Keratinocyte (primary cell): ENCODE results near the gene P2RY8. TPM values are rescaled to one million over a fixed set of nuclear protein-coding genes. Genes with fewer than 3 reads are reported as not detected.

Experiments used
- DNase-seq: peaks from one replicate; pipeline ENCODE4 v3.0.0-alpha.2; 2011; ENCODE audit warnings: low read depth, missing footprints, low spot score
- FAIRE-seq: peaks from 2 replicates; lab custom pipeline; 2011; peaks lifted over from hg19 to GRCh38; lab: Jason Lieb, UNC
- H2AFZ ChIP-seq: 2 replicates; pipeline ENCODE4 v1.6.0; 2012; ENCODE audit warnings: low read length, control low read depth, inconsistent platforms; ENCODE audit not compliant: control insufficient read depth
- H3K27ac ChIP-seq: 2 replicates; pipeline ENCODE4 v1.5.1; 2011; ENCODE audit warnings: low read length; ENCODE audit not compliant: control insufficient read depth, insufficient read depth
- H3K27me3 ChIP-seq: 3 replicates; pipeline ENCODE4 v1.6.0; 2011; ENCODE audit warnings: low read length; ENCODE audit not compliant: control insufficient read depth, insufficient read depth; ENCODE audit errors: extremely low read depth
- H3K36me3 ChIP-seq, 2 experiments: 2 replicates in 1 of 2; 3 replicates in 1 of 2; pipeline ENCODE4 v1.5.1; 2011; ENCODE audit warnings: low read length in 2 of 2, mild to moderate bottlenecking in 1 of 2; ENCODE audit not compliant: control insufficient read depth in 2 of 2, insufficient read depth in 2 of 2; ENCODE audit errors: extremely low read depth in 1 of 2
- H3K4me1 ChIP-seq: 3 replicates; pipeline ENCODE4 v1.5.1; 2011; ENCODE audit warnings: low read length; ENCODE audit not compliant: control insufficient read depth, insufficient read depth; ENCODE audit errors: extremely low read depth
- H3K4me2 ChIP-seq: 3 replicates; pipeline ENCODE4 v1.6.0; 2011; ENCODE audit warnings: low read depth, low read length; ENCODE audit not compliant: control insufficient read depth, insufficient read depth; ENCODE audit errors: extremely low read depth
- H3K4me3 ChIP-seq, 3 experiments: fragments of 200-600 bp in 1 of 3; sonication (generic) in 1 of 3; 2 replicates in 2 of 3; 3 replicates in 1 of 3; pipeline ENCODE4 v1.5.1; 2011 to 2016; ENCODE audit warnings: low read length in 3 of 3, mild to moderate bottlenecking in 3 of 3, control low read depth in 2 of 3, inconsistent platforms in 1 of 3, low read depth in 1 of 3, mixed read lengths in 1 of 3, mixed run types in 1 of 3, moderate library complexity in 1 of 3; ENCODE audit not compliant: control insufficient read depth in 2 of 3, insufficient read depth in 2 of 3; ENCODE audit errors: extremely low read depth in 1 of 3
- H3K79me2 ChIP-seq: 2 replicates; pipeline ENCODE4 v1.6.0; 2012; ENCODE audit warnings: low read length; ENCODE audit not compliant: control insufficient read depth, insufficient read depth
- H3K9ac ChIP-seq: 3 replicates; pipeline ENCODE4 v1.6.0; 2011; ENCODE audit warnings: low read length; ENCODE audit not compliant: control insufficient read depth, insufficient read depth; ENCODE audit errors: extremely low read depth
- H3K9me1 ChIP-seq: 3 replicates; pipeline ENCODE4 v1.6.0; 2011; ENCODE audit warnings: low read length; ENCODE audit not compliant: control insufficient read depth, insufficient read depth; ENCODE audit errors: extremely low read depth
- H3K9me3 ChIP-seq: 2 replicates; pipeline ENCODE4 v1.5.1; 2012; ENCODE audit warnings: low read depth, low read length; ENCODE audit not compliant: control insufficient read depth
- H4K20me1 ChIP-seq: 3 replicates; pipeline ENCODE4 v1.6.0; 2011; ENCODE audit warnings: low read length; ENCODE audit not compliant: control insufficient read depth, insufficient read depth; ENCODE audit errors: extremely low read depth
- CTCF ChIP-seq, 3 experiments: IDR thresholded peaks in 1 of 3; conservative IDR thresholded peaks in 1 of 3; optimal IDR thresholded peaks in 1 of 3; 2 replicates in 2 of 3; 3 replicates in 1 of 3; pipeline versions ENCODE3 to v1.5.1; 2011; ENCODE audit warnings: low read length in 3 of 3, mild to moderate bottlenecking in 3 of 3, moderate library complexity in 2 of 3, control low read depth in 1 of 3, inconsistent platforms in 1 of 3; ENCODE audit not compliant: insufficient read depth in 2 of 3; ENCODE audit errors: extremely low read depth in 1 of 3
- EZH2 ChIP-seq: IDR thresholded peaks from one replicate; pipeline ENCODE4 v1.6.1; 2012; ENCODE audit warnings: inconsistent platforms, mild to moderate bottlenecking, low read length, moderate library complexity
- dilution Hi-C: fragments of 300-500 bp; cut with MboI; formaldehyde crosslinking; loops from one replicate; pipeline ENCODE4 v1.7.0; 2020; ENCODE audit warnings: low sequenced_read_pairs; ENCODE audit not compliant: extremely low pct_ligation_motif_present
- polyA plus RNA-seq, 5 experiments: library from polyadenylated mRNA; depleted of rRNA in 3 of 5; stranded (reverse) in 3 of 5; stranded (forward) in 1 of 5; unstranded in 1 of 5; fragments of >200 nt; gene quantifications; 1 replicate in 1 of 5; 2 replicates in 3 of 5; 3 replicates in 1 of 5; pipeline versions ENCODE4 v1.2.1 to v1.2.3, GENCODE V29; 2011 to 2012; ENCODE audit warnings: missing spikeins in 2 of 5, low read depth in 1 of 5, low replicate concordance in 1 of 5

The P2RY8 gene
- polyA plus RNA-seq, 1 donor (not counting 4 experiments of a cell fraction or from before 2014, with no cell fraction given) = not detected

- Histone ChIP-seq H3K36me3 (no peaks in the 10 kb centered on the region), H3K27me3 (no peaks in the 10 kb centered on the region), H3K4me2 (no peak overlapping the region), H2AFZ (no peak overlapping the region), H3K9me3 (no peaks in the 10 kb centered on the region), H3K9me1 (no peaks in the 10 kb centered on the region), H3K9ac (no peak overlapping the region), H4K20me1 (no peaks in the 10 kb centered on the region), H3K79me2 (no peaks in the 10 kb centered on the region), H3K4me1 (no peaks in the 10 kb centered on the region), H3K4me3 (no peak overlapping the region), H3K27ac (no peak overlapping the region)
- dilution Hi-C loops = no loop called here
- DNase-seq = no peak
- no peak for FAIRE-seq
- TF ChIP-seq CTCF (optimal IDR thresholded peaks at IDR 0.05 in 1 of 3, IDR thresholded peaks at IDR 0.05 in 1 of 3, conservative IDR thresholded peaks at IDR 0.05 in 1 of 3; ENCODE audit: extremely low read depth in 1 of 3, insufficient read depth in 2 of 3, low read length in 3 of 3) (no peak), EZH2 (no peak)
Measured at GRCh38 chrX:1555370-1555769, 18.4 kb upstream of the P2RY8 start.

- no peaks in the 10 kb centered on the region for H3K79me2 ChIP-seq
- no peak overlapping the region for H3K4me2 ChIP-seq
- H2AFZ ChIP-seq = no peak overlapping the region
- H3K9me1 ChIP-seq = no peaks in the 10 kb centered on the region
- no peak for TF ChIP-seq CTCF (optimal IDR thresholded peaks at IDR 0.05 in 1 of 3, IDR thresholded peaks at IDR 0.05 in 1 of 3, conservative IDR thresholded peaks at IDR 0.05 in 1 of 3; ENCODE audit: extremely low read depth in 1 of 3, insufficient read depth in 2 of 3, low read length in 3 of 3)
- TF ChIP-seq EZH2 = no peak
- no peaks in the 10 kb centered on the region for H3K4me1 ChIP-seq
- H3K27ac ChIP-seq = no peak overlapping the region
- no peaks in the 10 kb centered on the region for H3K27me3 ChIP-seq
- FAIRE-seq (no peak), DNase-seq (no peak)
- dilution Hi-C loops = no loop called here
- no peak overlapping the region for H3K4me3 ChIP-seq
- H3K9ac ChIP-seq = no peak overlapping the region
- H4K20me1 ChIP-seq = no peaks in the 10 kb centered on the region
- no peaks in the 10 kb centered on the region for H3K36me3 ChIP-seq
- H3K9me3 ChIP-seq = no peaks in the 10 kb centered on the region
Measured at GRCh38 chrX:1554469-1555210, 17.7 kb upstream of the P2RY8 start.
